GM12878 (cell line): Measurements from ENCODE around the gene FGD3. TPM values are rescaled to one million over a fixed set of nuclear protein-coding genes. Genes with fewer than 3 reads are reported as not detected.
A peak's percentile ranks its signal among the peaks of the same experiment; 100 is the strongest.

ENCODE experiments used
- ATF7 ChIP-seq: fragments of 450-650 bp; IDR thresholded peaks from 2 replicates; pipeline ENCODE4 v1.6.1; 2016; ENCODE audit warnings: low read depth, mild to moderate bottlenecking
- CHD2 ChIP-seq: IDR thresholded peaks from 2 replicates; pipeline ENCODE4 v1.6.1; 2011; ENCODE audit warnings: low read depth, low read length, improper control_type of control experiment, borderline replicate concordance
- IRF4 ChIP-seq: IDR thresholded peaks from 2 replicates; pipeline ENCODE4 v1.6.1; 2011; ENCODE audit warnings: low read depth, low read length
- MEF2A ChIP-seq: IDR thresholded peaks from 2 replicates; pipeline ENCODE4 v1.6.1; 2011; ENCODE audit warnings: low read depth, mild to moderate bottlenecking, low read length, moderate library complexity; ENCODE audit not compliant: insufficient read depth
- SMAD1 ChIP-seq: fragments of 450-650 bp; IDR thresholded peaks from 2 replicates; pipeline ENCODE4 v1.6.1; 2018; ENCODE audit warnings: mild to moderate bottlenecking, low read depth; ENCODE audit not compliant: partially characterized antibody
- SMARCA5 ChIP-seq: fragments of 450-650 bp; IDR thresholded peaks from 2 replicates; pipeline ENCODE4 v1.6.1; 2017; ENCODE audit warnings: mild to moderate bottlenecking
- SPI1 ChIP-seq: IDR thresholded peaks from 2 replicates; pipeline ENCODE4 v1.6.1; 2011; ENCODE audit warnings: low read depth, mild to moderate bottlenecking, low read length, moderate library complexity, borderline replicate concordance; ENCODE audit not compliant: insufficient read depth
- STAT1 ChIP-seq: fragments of 450-650 bp; conservative IDR thresholded peaks from 2 replicates; pipeline ENCODE4 v1.6.1; 2014; ENCODE audit warnings: antibody characterized with exemption, mild to moderate bottlenecking
- YY1 ChIP-seq: IDR thresholded peaks from 2 replicates; pipeline ENCODE4 v1.6.1; 2011; ENCODE audit warnings: low read depth, mild to moderate bottlenecking, low read length
- ZNF24 ChIP-seq: fragments of 450-650 bp; IDR thresholded peaks from 2 replicates; pipeline ENCODE4 v1.6.1; 2017; ENCODE audit warnings: antibody characterized with exemption, mild to moderate bottlenecking
- ZNF384 ChIP-seq: IDR thresholded peaks from 2 replicates; pipeline ENCODE4 v1.6.1; 2012; ENCODE audit warnings: low read depth, mild to moderate bottlenecking, low read length, improper control_type of control experiment, borderline replicate concordance
- ZZZ3 ChIP-seq: IDR thresholded peaks from 2 replicates; pipeline ENCODE4 v1.6.1; 2011; ENCODE audit warnings: low read depth; ENCODE audit not compliant: control insufficient read depth, insufficient read length
- polyA plus RNA-seq, 11 experiments: library from polyadenylated mRNA; depleted of rRNA in 4 of 11; unstranded in 6 of 11; stranded (reverse) in 5 of 11; fragments of >200 nt; fragmentation: Nextera tagmentation in 4 of 11; fragmentation: Illumina TruSeq in 1 of 11; extraction: Ambion mirVana in 4 of 11; extraction: Trizol in 1 of 11; gene quantifications; 1 replicate in 1 of 11; 2 replicates in 10 of 11; pipeline versions ENCODE4 v1.2.1 to v1.2.3, GENCODE V29; 2011 to 2016; ENCODE audit warnings: inconsistent platforms in 2 of 11, missing spikeins in 2 of 11, low read depth in 1 of 11
- total RNA-seq, 4 experiments: library from RNA; depleted of rRNA in 3 of 4; stranded (reverse); fragments of >200 nt in 3 of 4; fragmentation: Illumina TruSeq in 1 of 4; extraction: Trizol in 1 of 4; gene quantifications; 2 replicates each; pipeline versions ENCODE4 v1.2.1 to v1.2.3, GENCODE V29; 2013 to 2021
- TF ChIP-seq, protein P1 (sequence below): fragments of 450-650 bp; IDR thresholded peaks from 2 replicates; pipeline ENCODE4 v1.6.1; 2018; ENCODE audit warnings: mild to moderate bottlenecking, low read depth, moderate library complexity; ENCODE audit not compliant: partially characterized antibody
- TF ChIP-seq, protein P2 (sequence below): fragments of 450-650 bp; formaldehyde crosslinking; IDR thresholded peaks from 2 replicates; pipeline ENCODE4 v1.4.0; 2022; ENCODE audit warnings: mild to moderate bottlenecking, moderate library complexity
- TF ChIP-seq, protein P3 (sequence below): fragments of 150-350 bp; IDR thresholded peaks from 2 replicates; pipeline ENCODE4 v1.6.1; 2016; ENCODE audit warnings: low read depth, low read length
- TF ChIP-seq, protein P4 (sequence below): IDR thresholded peaks from 2 replicates; pipeline ENCODE4 v1.6.1; 2011; ENCODE audit warnings: borderline replicate concordance, low read depth, mild to moderate bottlenecking, moderate library complexity, mixed read lengths, low read length; ENCODE audit not compliant: insufficient read depth; ENCODE audit errors: extremely low read length
- TF ChIP-seq, protein P5 (sequence below): IDR thresholded peaks from 2 replicates; pipeline ENCODE4 v1.6.1; 2011; ENCODE audit warnings: borderline replicate concordance, low read depth, mild to moderate bottlenecking, moderate library complexity, low read length; ENCODE audit not compliant: insufficient read depth, poor library complexity, severe bottlenecking

FGD3 gene
- total and polyA plus RNA-seq, 10 of the 15 experiments (the other 5 are each of a cell fraction or from before 2014, with no cell fraction given): 0.26 to 18.1 (median 12.4) TPM

DNA sequence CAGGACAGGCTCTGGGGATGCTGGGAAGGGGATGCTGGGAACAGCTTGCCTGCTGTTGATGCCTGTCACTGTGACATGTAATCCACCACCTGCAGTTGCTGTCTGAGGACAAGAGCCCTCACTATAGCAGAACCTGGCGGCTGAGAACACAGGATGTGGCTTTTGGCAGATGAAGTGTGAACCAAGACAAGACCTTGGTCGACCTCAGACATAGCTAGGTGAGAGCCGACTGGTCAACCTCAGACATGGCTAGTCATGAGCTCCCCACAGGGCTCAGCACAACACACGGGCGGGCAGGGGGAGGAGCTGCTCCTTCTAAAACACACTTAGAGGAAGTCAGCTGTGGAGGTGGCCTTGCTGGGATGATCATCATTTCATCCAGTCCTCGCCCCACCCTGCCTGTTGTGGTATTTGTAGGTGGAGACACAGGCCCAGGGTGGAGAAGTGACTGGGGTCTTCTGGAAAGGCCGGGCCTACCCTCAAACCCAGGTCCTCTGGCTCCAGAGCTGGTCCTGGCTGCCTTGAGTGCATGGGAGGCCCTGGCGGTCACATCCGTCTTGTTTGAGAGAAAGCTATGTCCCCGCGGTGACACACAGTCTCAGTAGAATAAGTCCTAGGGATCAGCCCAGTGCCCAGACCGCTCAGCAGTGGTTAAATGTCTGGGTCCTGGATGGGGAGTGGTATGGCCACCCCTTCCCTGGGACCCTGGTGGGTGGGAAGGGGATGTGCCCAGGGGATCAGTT, 117.2 kb downstream of the FGD3 start (continued):
- TF ChIP-seq ZNF384 (no peak; the same call in 1 of the 2 replicates), CHD2 (peak; percentile 86), ATF7 (peak; percentile 85), SMARCA5 (peak; percentile 82; the same call in 1 of the 2 replicates), STAT1 (no peak), ZZZ3 (no peak), ZNF24 (peak; percentile 55; the same call in 1 of the 2 replicates), MEF2A (no peak; the same call in 1 of the 2 replicates), SMAD1 (no peak), SPI1 (no peak), IRF4 (peak; percentile 81), YY1 (peak; percentile 89)
- TF ChIP-seq, protein P1, sequence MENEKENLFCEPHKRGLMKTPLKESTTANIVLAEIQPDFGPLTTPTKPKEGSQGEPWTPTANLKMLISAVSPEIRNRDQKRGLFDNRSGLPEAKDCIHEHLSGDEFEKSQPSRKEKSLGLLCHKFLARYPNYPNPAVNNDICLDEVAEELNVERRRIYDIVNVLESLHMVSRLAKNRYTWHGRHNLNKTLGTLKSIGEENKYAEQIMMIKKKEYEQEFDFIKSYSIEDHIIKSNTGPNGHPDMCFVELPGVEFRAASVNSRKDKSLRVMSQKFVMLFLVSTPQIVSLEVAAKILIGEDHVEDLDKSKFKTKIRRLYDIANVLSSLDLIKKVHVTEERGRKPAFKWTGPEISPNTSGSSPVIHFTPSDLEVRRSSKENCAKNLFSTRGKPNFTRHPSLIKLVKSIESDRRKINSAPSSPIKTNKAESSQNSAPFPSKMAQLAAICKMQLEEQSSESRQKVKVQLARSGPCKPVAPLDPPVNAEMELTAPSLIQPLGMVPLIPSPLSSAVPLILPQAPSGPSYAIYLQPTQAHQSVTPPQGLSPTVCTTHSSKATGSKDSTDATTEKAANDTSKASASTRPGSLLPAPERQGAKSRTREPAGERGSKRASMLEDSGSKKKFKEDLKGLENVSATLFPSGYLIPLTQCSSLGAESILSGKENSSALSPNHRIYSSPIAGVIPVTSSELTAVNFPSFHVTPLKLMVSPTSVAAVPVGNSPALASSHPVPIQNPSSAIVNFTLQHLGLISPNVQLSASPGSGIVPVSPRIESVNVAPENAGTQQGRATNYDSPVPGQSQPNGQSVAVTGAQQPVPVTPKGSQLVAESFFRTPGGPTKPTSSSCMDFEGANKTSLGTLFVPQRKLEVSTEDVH: peak; percentile 47
- TF ChIP-seq, protein P2, sequence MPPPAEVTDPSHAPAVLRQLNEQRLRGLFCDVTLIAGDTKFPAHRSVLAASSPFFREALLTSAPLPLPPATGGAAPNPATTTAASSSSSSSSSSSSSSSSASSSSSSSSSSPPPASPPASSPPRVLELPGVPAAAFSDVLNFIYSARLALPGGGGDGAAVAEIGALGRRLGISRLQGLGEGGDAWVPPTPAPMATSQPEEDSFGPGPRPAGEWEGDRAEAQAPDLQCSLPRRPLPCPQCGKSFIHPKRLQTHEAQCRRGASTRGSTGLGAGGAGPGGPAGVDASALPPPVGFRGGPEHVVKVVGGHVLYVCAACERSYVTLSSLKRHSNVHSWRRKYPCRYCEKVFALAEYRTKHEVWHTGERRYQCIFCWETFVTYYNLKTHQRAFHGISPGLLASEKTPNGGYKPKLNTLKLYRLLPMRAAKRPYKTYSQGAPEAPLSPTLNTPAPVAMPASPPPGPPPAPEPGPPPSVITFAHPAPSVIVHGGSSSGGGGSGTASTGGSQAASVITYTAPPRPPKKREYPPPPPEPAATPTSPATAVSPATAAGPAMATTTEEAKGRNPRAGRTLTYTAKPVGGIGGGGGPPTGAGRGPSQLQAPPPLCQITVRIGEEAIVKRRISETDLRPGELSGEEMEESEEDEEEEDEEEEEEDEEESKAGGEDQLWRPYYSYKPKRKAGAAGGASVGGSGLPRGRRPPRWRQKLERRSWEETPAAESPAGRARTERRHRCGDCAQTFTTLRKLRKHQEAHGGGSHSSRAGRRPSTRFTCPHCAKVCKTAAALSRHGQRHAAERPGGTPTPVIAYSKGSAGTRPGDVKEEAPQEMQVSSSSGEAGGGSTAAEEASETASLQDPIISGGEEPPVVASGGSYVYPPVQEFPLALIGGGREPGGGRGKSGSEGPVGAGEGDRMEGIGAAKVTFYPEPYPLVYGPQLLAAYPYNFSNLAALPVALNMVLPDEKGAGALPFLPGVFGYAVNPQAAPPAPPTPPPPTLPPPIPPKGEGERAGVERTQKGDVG (CRISPR knock-in tag): no peak
- TF ChIP-seq, protein P3, sequence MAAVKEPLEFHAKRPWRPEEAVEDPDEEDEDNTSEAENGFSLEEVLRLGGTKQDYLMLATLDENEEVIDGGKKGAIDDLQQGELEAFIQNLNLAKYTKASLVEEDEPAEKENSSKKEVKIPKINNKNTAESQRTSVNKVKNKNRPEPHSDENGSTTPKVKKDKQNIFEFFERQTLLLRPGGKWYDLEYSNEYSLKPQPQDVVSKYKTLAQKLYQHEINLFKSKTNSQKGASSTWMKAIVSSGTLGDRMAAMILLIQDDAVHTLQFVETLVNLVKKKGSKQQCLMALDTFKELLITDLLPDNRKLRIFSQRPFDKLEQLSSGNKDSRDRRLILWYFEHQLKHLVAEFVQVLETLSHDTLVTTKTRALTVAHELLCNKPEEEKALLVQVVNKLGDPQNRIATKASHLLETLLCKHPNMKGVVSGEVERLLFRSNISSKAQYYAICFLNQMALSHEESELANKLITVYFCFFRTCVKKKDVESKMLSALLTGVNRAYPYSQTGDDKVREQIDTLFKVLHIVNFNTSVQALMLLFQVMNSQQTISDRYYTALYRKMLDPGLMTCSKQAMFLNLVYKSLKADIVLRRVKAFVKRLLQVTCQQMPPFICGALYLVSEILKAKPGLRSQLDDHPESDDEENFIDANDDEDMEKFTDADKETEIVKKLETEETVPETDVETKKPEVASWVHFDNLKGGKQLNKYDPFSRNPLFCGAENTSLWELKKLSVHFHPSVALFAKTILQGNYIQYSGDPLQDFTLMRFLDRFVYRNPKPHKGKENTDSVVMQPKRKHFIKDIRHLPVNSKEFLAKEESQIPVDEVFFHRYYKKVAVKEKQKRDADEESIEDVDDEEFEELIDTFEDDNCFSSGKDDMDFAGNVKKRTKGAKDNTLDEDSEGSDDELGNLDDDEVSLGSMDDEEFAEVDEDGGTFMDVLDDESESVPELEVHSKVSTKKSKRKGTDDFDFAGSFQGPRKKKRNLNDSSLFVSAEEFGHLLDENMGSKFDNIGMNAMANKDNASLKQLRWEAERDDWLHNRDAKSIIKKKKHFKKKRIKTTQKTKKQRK: no peak; the same call in 1 of the 2 replicates
- TF ChIP-seq, protein P4, sequence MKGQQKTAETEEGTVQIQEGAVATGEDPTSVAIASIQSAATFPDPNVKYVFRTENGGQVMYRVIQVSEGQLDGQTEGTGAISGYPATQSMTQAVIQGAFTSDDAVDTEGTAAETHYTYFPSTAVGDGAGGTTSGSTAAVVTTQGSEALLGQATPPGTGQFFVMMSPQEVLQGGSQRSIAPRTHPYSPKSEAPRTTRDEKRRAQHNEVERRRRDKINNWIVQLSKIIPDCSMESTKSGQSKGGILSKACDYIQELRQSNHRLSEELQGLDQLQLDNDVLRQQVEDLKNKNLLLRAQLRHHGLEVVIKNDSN: no peak
- TF ChIP-seq, protein P5, sequence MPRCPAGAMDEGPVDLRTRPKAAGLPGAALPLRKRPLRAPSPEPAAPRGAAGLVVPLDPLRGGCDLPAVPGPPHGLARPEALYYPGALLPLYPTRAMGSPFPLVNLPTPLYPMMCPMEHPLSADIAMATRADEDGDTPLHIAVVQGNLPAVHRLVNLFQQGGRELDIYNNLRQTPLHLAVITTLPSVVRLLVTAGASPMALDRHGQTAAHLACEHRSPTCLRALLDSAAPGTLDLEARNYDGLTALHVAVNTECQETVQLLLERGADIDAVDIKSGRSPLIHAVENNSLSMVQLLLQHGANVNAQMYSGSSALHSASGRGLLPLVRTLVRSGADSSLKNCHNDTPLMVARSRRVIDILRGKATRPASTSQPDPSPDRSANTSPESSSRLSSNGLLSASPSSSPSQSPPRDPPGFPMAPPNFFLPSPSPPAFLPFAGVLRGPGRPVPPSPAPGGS: peak; percentile 24
